ENCODE measurements around the gene AGBL4. TPM values are rescaled to one million over a fixed set of nuclear protein-coding genes. Genes with fewer than 3 reads are reported as not detected.

The AGBL4 gene
- total RNA-seq, 1 donor from 2014 or later: 0.39 TPM

GRCh38 chr1:48841461-48841860, 1182.3 kb downstream of the AGBL4 start:
- Mint-ChIP-seq H3K4me3 (no peak overlapping the region), H3K9me3 (no peaks in the 10 kb centered on the region), H3K27me3 (peaks cover 31% of the 10 kb centered on the region), H3K36me3 (no peaks in the 10 kb centered on the region), H3K27ac (no peak overlapping the region), H3K4me1 (ENCODE audit: unreplicated experiment) (no peaks in the 10 kb centered on the region)
- DNase-seq (ENCODE audit: extremely low spot score, unreplicated experiment): no peak
- no peak for TF ChIP-seq CTCF (conservative IDR thresholded peaks at IDR 0.05)

GRCh38 chr1:48831120-48831978, 1192.4 kb downstream of the AGBL4 start:
- Mint-ChIP-seq H3K9me3 (no peaks in the 10 kb centered on the region), H3K4me3 (no peak overlapping the region), H3K36me3 (no peaks in the 10 kb centered on the region), H3K4me1 (ENCODE audit: unreplicated experiment) (no peaks in the 10 kb centered on the region), H3K27ac (no peak overlapping the region), H3K27me3 (peaks cover 26% of the 10 kb centered on the region)
- DNase-seq (ENCODE audit: extremely low spot score, unreplicated experiment): no peak
- TF ChIP-seq CTCF (conservative IDR thresholded peaks at IDR 0.05): no peak

GRCh38 chr1:48830715-48831114, 1193.0 kb downstream of the AGBL4 start:
- Mint-ChIP-seq H3K27me3 (peaks cover 28% of the 10 kb centered on the region), H3K4me3 (no peak overlapping the region), H3K36me3 (no peaks in the 10 kb centered on the region), H3K27ac (no peak overlapping the region), H3K9me3 (no peaks in the 10 kb centered on the region), H3K4me1 (ENCODE audit: unreplicated experiment) (no peaks in the 10 kb centered on the region)
- DNase-seq (ENCODE audit: extremely low spot score, unreplicated experiment): no peak
- no peak for TF ChIP-seq CTCF (conservative IDR thresholded peaks at IDR 0.05)

- no peak overlapping the region for H3K4me3 Mint-ChIP-seq
- TF ChIP-seq CTCF (conservative IDR thresholded peaks at IDR 0.05): no peak
- DNase-seq (ENCODE audit: extremely low spot score, unreplicated experiment): no peak
- H3K9me3 Mint-ChIP-seq: no peaks in the 10 kb centered on the region
- H3K4me1 Mint-ChIP-seq (ENCODE audit: unreplicated experiment): no peaks in the 10 kb centered on the region
- H3K27me3 Mint-ChIP-seq: peaks cover 29% of the 10 kb centered on the region
- H3K27ac Mint-ChIP-seq: no peak overlapping the region
- no peaks in the 10 kb centered on the region for H3K36me3 Mint-ChIP-seq
These were observed 1194.3 kb downstream of the AGBL4 start for GRCh38 chr1:48829446-48829845.

GRCh38 chr1:48823168-48823567, 1200.6 kb downstream of the AGBL4 start:
- H3K4me3 Mint-ChIP-seq: no peak overlapping the region
- no peak overlapping the region for H3K27ac Mint-ChIP-seq
- H3K9me3 Mint-ChIP-seq: no peaks in the 10 kb centered on the region
- no peak for TF ChIP-seq CTCF (conservative IDR thresholded peaks at IDR 0.05)
- H3K27me3 Mint-ChIP-seq: peaks cover 23% of the 10 kb centered on the region
- H3K4me1 Mint-ChIP-seq (ENCODE audit: unreplicated experiment): no peaks in the 10 kb centered on the region
- no peaks in the 10 kb centered on the region for H3K36me3 Mint-ChIP-seq
- DNase-seq (ENCODE audit: extremely low spot score, unreplicated experiment): no peak
